Osteoblast (primary cell): ENCODE results near the gene PHF23. TPM values are rescaled to one million over a fixed set of nuclear protein-coding genes. Genes with fewer than 3 reads are reported as not detected.

ENCODE experiments used
- DNase-seq: peaks from one replicate; pipeline ENCODE4 v3.0.0; 2011; ENCODE audit warnings: low spot score, mixed read lengths; ENCODE audit not compliant: insufficient read length; ENCODE audit errors: missing footprints
- H2AFZ ChIP-seq: 2 replicates; pipeline ENCODE4 v1.6.0; 2011; ENCODE audit warnings: mild to moderate bottlenecking, low read length
- H3K27ac ChIP-seq: 2 replicates; pipeline ENCODE4 v1.5.1; 2011; ENCODE audit warnings: mild to moderate bottlenecking, low read depth, low read length, moderate library complexity
- H3K27me3 ChIP-seq: 2 replicates; pipeline ENCODE4 v1.6.0; 2012; ENCODE audit warnings: mild to moderate bottlenecking, control low read depth, inconsistent platforms, low read length, moderate library complexity; ENCODE audit not compliant: insufficient read depth
- H3K36me3 ChIP-seq: 2 replicates; pipeline ENCODE4 v1.5.1; 2011; ENCODE audit warnings: mild to moderate bottlenecking, low read length, control low read depth, moderate library complexity; ENCODE audit not compliant: insufficient read depth
- H3K4me1 ChIP-seq: 2 replicates; pipeline ENCODE4 v1.5.1; 2011; ENCODE audit warnings: mild to moderate bottlenecking, low read length, control low read depth, moderate library complexity; ENCODE audit not compliant: insufficient read depth
- H3K4me2 ChIP-seq: 2 replicates; pipeline ENCODE4 v1.6.0; 2011; ENCODE audit warnings: mild to moderate bottlenecking, low read length; ENCODE audit not compliant: insufficient read depth
- H3K4me3 ChIP-seq: fragments of 200-600 bp; sonication (generic); 3 replicates; pipeline ENCODE4 v1.5.1; 2012; ENCODE audit warnings: mild to moderate bottlenecking, low read length, inconsistent platforms; ENCODE audit not compliant: insufficient read depth
- H3K79me2 ChIP-seq: 2 replicates; pipeline ENCODE4 v1.6.0; 2012; ENCODE audit warnings: mild to moderate bottlenecking, low read length, control low read depth, inconsistent platforms; ENCODE audit not compliant: insufficient read depth
- H3K9me3 ChIP-seq: 2 replicates; pipeline ENCODE4 v1.5.1; 2011; ENCODE audit warnings: low read depth, low read length, control low read depth
- H4K20me1 ChIP-seq: 2 replicates; pipeline ENCODE4 v1.6.0; 2012; ENCODE audit warnings: mild to moderate bottlenecking, low read length, control low read depth; ENCODE audit not compliant: insufficient read depth
- total RNA-seq: library from RNA; depleted of rRNA; stranded (reverse); fragments of >200 nt; gene quantifications from 2 replicates; pipeline ENCODE4 v1.2.3, GENCODE V29; 2012
- TF ChIP-seq, protein P1 (sequence below): IDR thresholded peaks from 2 replicates; pipeline ENCODE4 v1.5.1; 2011; ENCODE audit warnings: mild to moderate bottlenecking, low read depth, low read length, moderate library complexity; ENCODE audit errors: extremely low read depth

PHF23 gene
- total RNA-seq, 1 donor = 53.2 TPM

GRCh38 chr17:7204828-7205461 is 34.3 kb downstream of the PHF23 start:
- Histone ChIP-seq H4K20me1 (peaks cover 32% of the 10 kb centered on the region), H3K9me3 (no peaks in the 10 kb centered on the region), H2AFZ (peak overlapping the region; percentile 79), H3K79me2 (peaks cover 34% of the 10 kb centered on the region), H3K4me3 (peak overlapping the region; percentile 76), H3K27me3 (no peaks in the 10 kb centered on the region), H3K4me2 (peak overlapping the region; percentile 92), H3K36me3 (peaks cover 26% of the 10 kb centered on the region), H3K27ac (peak overlapping the region; percentile 74), H3K4me1 (peaks cover 8% of the 10 kb centered on the region)
- DNase-seq = peak; percentile 99
- TF ChIP-seq, protein P1, sequence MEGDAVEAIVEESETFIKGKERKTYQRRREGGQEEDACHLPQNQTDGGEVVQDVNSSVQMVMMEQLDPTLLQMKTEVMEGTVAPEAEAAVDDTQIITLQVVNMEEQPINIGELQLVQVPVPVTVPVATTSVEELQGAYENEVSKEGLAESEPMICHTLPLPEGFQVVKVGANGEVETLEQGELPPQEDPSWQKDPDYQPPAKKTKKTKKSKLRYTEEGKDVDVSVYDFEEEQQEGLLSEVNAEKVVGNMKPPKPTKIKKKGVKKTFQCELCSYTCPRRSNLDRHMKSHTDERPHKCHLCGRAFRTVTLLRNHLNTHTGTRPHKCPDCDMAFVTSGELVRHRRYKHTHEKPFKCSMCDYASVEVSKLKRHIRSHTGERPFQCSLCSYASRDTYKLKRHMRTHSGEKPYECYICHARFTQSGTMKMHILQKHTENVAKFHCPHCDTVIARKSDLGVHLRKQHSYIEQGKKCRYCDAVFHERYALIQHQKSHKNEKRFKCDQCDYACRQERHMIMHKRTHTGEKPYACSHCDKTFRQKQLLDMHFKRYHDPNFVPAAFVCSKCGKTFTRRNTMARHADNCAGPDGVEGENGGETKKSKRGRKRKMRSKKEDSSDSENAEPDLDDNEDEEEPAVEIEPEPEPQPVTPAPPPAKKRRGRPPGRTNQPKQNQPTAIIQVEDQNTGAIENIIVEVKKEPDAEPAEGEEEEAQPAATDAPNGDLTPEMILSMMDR = no peak

DNA sequence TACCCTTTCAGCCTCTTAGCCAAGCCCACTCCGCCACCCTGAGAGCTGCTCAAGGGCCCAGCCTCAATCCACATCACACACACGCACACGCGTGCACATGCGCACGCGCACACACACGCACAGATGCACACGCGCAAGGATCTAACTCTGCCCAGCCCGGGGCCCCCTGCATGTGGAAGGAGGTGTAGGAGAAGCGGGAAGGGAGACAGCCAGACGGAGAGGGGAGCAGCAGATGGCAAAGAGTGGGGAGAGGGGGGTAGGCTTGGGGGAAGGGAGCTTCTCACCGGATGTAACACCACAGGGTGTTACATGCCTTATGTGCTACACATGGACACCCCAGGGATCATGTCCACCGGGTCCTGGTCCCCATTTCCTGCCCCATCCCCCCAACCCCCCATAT is 34.9 kb downstream of the PHF23 start:
- H3K36me3 ChIP-seq = peaks cover 26% of the 10 kb centered on the region
- peak overlapping the region; percentile 76 for H3K4me3 ChIP-seq
- no peak overlapping the region for H2AFZ ChIP-seq

DNA sequence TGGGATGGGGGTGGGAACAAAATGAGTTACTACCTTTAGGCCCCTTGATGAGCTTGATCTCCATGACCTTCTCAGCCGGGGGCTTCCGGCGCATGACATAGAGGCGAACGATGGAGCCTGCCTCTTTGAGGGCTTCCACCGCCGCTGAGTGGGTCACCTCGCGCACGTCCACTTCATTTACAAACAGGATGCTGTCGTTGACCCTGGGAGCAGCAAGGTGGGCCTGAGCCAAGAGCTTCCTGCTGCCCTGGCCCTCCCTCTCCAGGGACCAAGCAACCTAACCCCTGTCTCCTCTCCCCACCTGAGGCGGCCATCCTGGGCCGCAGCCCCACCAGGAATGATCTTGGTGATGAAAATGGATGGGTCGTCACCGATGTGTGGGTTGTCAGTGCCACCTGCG is 35.9 kb downstream of the PHF23 start:
- no peak for DNase-seq

More for the DNA sequence above, 34.9 kb downstream of the PHF23 start:
- TF ChIP-seq, protein P1 = no peak
- H3K9me3 ChIP-seq = no peaks in the 10 kb centered on the region
- H3K27ac ChIP-seq = peak overlapping the region; percentile 74
- DNase-seq = no peak
- H4K20me1 ChIP-seq = peaks cover 31% of the 10 kb centered on the region
- H3K4me2 ChIP-seq = peak overlapping the region; percentile 92
- H3K27me3 ChIP-seq = no peaks in the 10 kb centered on the region
- H3K79me2 ChIP-seq = peaks cover 30% of the 10 kb centered on the region
- H3K4me1 ChIP-seq = peaks cover 8% of the 10 kb centered on the region

More for the DNA sequence above, 35.9 kb downstream of the PHF23 start:
- no peaks in the 10 kb centered on the region for H3K9me3 ChIP-seq
- H3K36me3 ChIP-seq = peaks cover 26% of the 10 kb centered on the region
- peaks cover 22% of the 10 kb centered on the region for H4K20me1 ChIP-seq
- TF ChIP-seq, protein P1 = no peak
- peaks cover 21% of the 10 kb centered on the region for H3K79me2 ChIP-seq
- H3K27me3 ChIP-seq = no peaks in the 10 kb centered on the region
- H2AFZ ChIP-seq = no peak overlapping the region
- H3K4me2 ChIP-seq = no peak overlapping the region
- H3K4me1 ChIP-seq = peaks cover 8% of the 10 kb centered on the region
- H3K4me3 ChIP-seq = no peak overlapping the region
- no peak overlapping the region for H3K27ac ChIP-seq
